ENCODE results near the gene PI16.
A peak's percentile ranks its signal among the peaks of the same experiment; 100 is the strongest.

Gene PI16

DNA sequence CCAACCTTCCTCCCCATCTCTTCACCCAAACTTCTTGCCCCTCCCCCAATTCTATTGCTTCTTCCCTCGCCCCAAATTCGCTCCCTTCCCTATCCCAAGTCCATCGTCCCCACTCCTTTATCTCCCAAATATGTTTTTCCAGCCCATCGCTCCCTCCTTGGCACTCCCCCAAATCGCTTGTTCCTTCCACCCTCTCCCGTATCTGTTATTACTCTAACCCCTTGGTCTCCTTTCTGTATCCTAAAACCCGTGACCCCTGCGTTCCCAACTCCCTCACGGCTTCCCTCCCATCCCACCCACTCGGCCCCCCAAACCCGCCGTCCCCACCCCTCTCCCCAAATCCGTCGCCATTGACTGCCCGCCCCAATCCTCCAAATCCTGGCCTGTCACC lies 30.9 kb downstream of the PI16 start:
- Histone ChIP-seq H3K27me3 (replicated peaks; ENCODE audit: insufficient read depth, low read length) (no peaks in the 10 kb centered on the region), H3K4me1 (ENCODE audit: low read length) (peaks cover 10% of the 10 kb centered on the region), H3K79me2 (ENCODE audit: low read length) (peaks cover 55% of the 10 kb centered on the region), H3K9ac (ENCODE audit: low read length) (peak overlapping the region; percentile 99), H3K9me2 (replicated peaks; ENCODE audit: insufficient read depth, low read length) (no peaks in the 10 kb centered on the region), H4K20me1 (ENCODE audit: insufficient read depth, low read length) (no peaks in the 10 kb centered on the region), H3K27ac (ENCODE audit: low read length) (0 out of 2 replicates have a peak overlapping the region, but pooled peaks have one; percentile 40), H3K9me3 (replicated peaks; ENCODE audit: insufficient read depth, low read length) (no peaks in the 10 kb centered on the region), H3F3A (ENCODE audit: insufficient read depth, low read length) (0 out of 2 replicates have a peak, but pooled peaks cover 4% of the 10 kb centered on the region), H3K4me2 (ENCODE audit: low read depth, low read length) (peak overlapping the region; percentile 66), H2AFZ (ENCODE audit: low read length) (0 out of 2 replicates have a peak overlapping the region, but pooled peaks have one; percentile 75), H3K4me3 (ENCODE audit: low read length) (peak overlapping the region; percentile 100), H3K36me3 (replicated peaks; ENCODE audit: insufficient read depth, low read length) (no peaks in the 10 kb centered on the region)
- no peak for DNase-seq
- TF ChIP-seq CTCF (IDR thresholded peaks at IDR 0.05; ENCODE audit: low read length) (no peak), EZH2phosphoT487 (IDR thresholded peaks at IDR 0.05; ENCODE audit: low read length) (no peak), EZH2 (optimal IDR thresholded peaks at IDR 0.05; ENCODE audit: low read depth, low read length) (no peak)

DNA sequence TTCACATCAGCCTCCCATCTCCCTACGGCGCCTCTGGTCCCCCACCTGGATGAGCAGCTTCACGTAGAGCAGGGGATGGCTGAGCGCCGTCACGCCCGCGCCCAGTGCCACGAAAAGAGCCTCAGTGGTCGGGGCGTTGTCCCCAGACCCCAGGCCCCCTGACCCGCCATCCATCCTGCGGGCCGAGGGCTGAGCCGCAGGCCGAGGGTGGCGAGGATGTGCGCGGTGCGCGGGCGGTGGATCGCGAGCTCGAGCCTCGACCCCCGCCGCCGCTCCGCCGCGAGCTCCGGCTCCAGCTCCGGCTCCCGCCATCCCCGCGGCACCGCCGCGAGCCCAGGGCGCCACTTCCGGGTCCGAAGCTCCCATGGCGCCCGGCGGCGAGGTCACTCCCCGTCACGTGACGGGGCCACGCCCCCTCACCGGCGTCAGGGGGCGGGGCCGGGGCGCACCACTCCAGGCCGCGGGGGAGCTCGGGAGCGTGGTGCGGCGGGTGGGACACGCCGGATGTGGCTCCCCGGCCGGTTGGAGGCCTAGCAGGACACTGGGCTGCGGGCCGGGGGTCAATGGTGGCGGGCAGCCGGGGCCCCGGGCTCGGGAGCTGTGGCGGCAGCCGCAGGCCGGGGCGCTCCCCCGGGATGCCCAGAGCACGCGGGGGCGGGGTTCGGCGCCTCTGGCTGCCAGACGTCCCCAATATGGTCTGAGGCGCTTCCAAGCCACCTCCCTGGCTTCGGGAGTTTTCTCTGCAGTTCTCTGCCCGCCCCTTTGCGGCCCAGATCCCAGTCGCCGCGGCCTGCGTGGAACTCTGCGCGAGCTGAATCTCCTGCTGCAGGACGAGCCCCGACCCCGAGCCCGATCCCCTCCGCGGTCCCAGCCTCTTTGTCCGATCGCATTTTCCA lies 31.5 kb downstream of the PI16 start, which contains the start of gene MTCH1:
MTCH1 (minus strand) TSS at position 389 of the 896 bp plus-strand sequence; CDS start at position 366, 23 bp downstream.
- TF ChIP-seq EZH2 (optimal IDR thresholded peaks at IDR 0.05; ENCODE audit: low read depth, low read length): no peak
- no peak for TF ChIP-seq CTCF (IDR thresholded peaks at IDR 0.05; ENCODE audit: low read length)
- no peak for TF ChIP-seq EZH2phosphoT487 (IDR thresholded peaks at IDR 0.05; ENCODE audit: low read length)
- Histone ChIP-seq H2AFZ (ENCODE audit: low read length) (peak within 1 kb of the TSS; percentile 75), H3K9me2 (replicated peaks; ENCODE audit: insufficient read depth, low read length) (no peaks in the 10 kb centered on the region)

DNA sequence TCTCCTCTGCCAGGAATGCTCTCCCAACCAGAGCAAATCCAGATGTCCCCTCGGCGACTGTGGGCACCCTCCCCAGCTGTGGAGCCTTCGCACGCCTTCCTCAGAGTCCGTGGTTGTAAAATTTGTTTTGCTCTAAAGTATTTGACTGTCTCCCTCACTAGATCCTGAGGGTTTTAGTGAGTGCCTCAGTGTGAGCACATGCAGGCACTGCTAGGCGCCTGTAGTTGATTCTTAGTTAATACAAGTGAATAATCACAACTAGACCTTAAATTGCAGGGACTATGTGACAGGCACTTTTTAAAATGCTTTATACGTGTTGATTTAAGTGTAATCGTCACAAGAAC lies 32.1 kb downstream of the PI16 start:
- Histone ChIP-seq H3K4me1 (ENCODE audit: low read length) (peaks cover 10% of the 10 kb centered on the region), H3K79me2 (ENCODE audit: low read length) (peaks cover 43% of the 10 kb centered on the region), H3F3A (ENCODE audit: insufficient read depth, low read length) (0 out of 2 replicates have a peak, but pooled peaks cover 4% of the 10 kb centered on the region), H3K4me3 (ENCODE audit: low read length) (peak overlapping the region; percentile 100), H3K27me3 (replicated peaks; ENCODE audit: insufficient read depth, low read length) (no peaks in the 10 kb centered on the region), H3K9me2 (replicated peaks; ENCODE audit: insufficient read depth, low read length) (no peaks in the 10 kb centered on the region), H3K9me3 (replicated peaks; ENCODE audit: insufficient read depth, low read length) (no peaks in the 10 kb centered on the region), H4K20me1 (ENCODE audit: insufficient read depth, low read length) (no peaks in the 10 kb centered on the region), H3K4me2 (ENCODE audit: low read depth, low read length) (peak overlapping the region; percentile 95), H3K27ac (ENCODE audit: low read length) (peak overlapping the region; percentile 62; the same call in 1 of the 2 replicates), H3K36me3 (replicated peaks; ENCODE audit: insufficient read depth, low read length) (no peaks in the 10 kb centered on the region), H3K9ac (ENCODE audit: low read length) (peak overlapping the region; percentile 99), H2AFZ (ENCODE audit: low read length) (peak overlapping the region; percentile 74)
- TF ChIP-seq EZH2 (optimal IDR thresholded peaks at IDR 0.05; ENCODE audit: low read depth, low read length) (no peak), CTCF (IDR thresholded peaks at IDR 0.05; ENCODE audit: low read length) (no peak), EZH2phosphoT487 (IDR thresholded peaks at IDR 0.05; ENCODE audit: low read length) (no peak)
- DNase-seq: peak; percentile 30

More for the DNA sequence above, 31.5 kb downstream of the PI16 start, which contains the start of gene MTCH1:
- DNase-seq: peak; percentile 87
- Histone ChIP-seq H3K79me2 (ENCODE audit: low read length) (peaks cover 49% of the 10 kb centered on the region), H3K9me3 (replicated peaks; ENCODE audit: insufficient read depth, low read length) (no peaks in the 10 kb centered on the region), H3F3A (ENCODE audit: insufficient read depth, low read length) (0 out of 2 replicates have a peak, but pooled peaks cover 4% of the 10 kb centered on the region), H3K9ac (ENCODE audit: low read length) (peak within 1 kb of the TSS; percentile 99), H3K4me1 (ENCODE audit: low read length) (peaks cover 10% of the 10 kb centered on the region), H4K20me1 (ENCODE audit: insufficient read depth, low read length) (no peaks in the 10 kb centered on the region), H3K4me3 (ENCODE audit: low read length) (peak within 1 kb of the TSS; percentile 100), H3K36me3 (replicated peaks; ENCODE audit: insufficient read depth, low read length) (no peaks in the 10 kb centered on the region), H3K4me2 (ENCODE audit: low read depth, low read length) (peak within 1 kb of the TSS; percentile 95), H3K27ac (ENCODE audit: low read length) (peak within 1 kb of the TSS; percentile 62), H3K27me3 (replicated peaks; ENCODE audit: insufficient read depth, low read length) (no peaks in the 10 kb centered on the region)

All from MM.1S (cell line).